Smooth muscle cell (in vitro differentiated cells): ENCODE measurements around the gene PRKN. TPM values are rescaled to one million over a fixed set of nuclear protein-coding genes. Genes with fewer than 3 reads are reported as not detected.

Experiments
- DNase-seq: peaks from one replicate; lab custom pipeline; 2025; ENCODE audit not compliant: unreplicated experiment; lab: John Stamatoyannopoulos, UW
- H2AFZ ChIP-seq: fragments of 200-600 bp; sonication (generic); 2 replicates; pipeline ENCODE4 v1.6.0; 2016; ENCODE audit warnings: antibody characterized with exemption, low read depth, mild to moderate bottlenecking
- H3F3A ChIP-seq: fragments of 200-600 bp; sonication (generic); 2 replicates; pipeline ENCODE4 v1.6.0; 2017; ENCODE audit warnings: antibody characterized with exemption, low read depth
- H3K27ac ChIP-seq: fragments of 200-600 bp; sonication (generic); 2 replicates; pipeline ENCODE4 v1.5.1; 2016; ENCODE audit warnings: low read depth, mild to moderate bottlenecking
- H3K27me3 ChIP-seq: fragments of 200-600 bp; sonication (generic); 2 replicates; pipeline ENCODE4 v1.6.1; 2016; ENCODE audit warnings: low read depth, mild to moderate bottlenecking
- H3K36me3 ChIP-seq: fragments of 200-600 bp; sonication (generic); 2 replicates; pipeline ENCODE4 v1.5.1; 2016; ENCODE audit warnings: low read depth
- H3K4me1 ChIP-seq: fragments of 200-600 bp; sonication (generic); 2 replicates; pipeline ENCODE4 v1.5.1; 2016; ENCODE audit warnings: low read depth
- H3K4me2 ChIP-seq: fragments of 200-600 bp; sonication (generic); 2 replicates; pipeline ENCODE4 v1.6.0; 2016; ENCODE audit warnings: mild to moderate bottlenecking
- H3K4me3 ChIP-seq: fragments of 200-600 bp; sonication (generic); 2 replicates; pipeline ENCODE4 v1.5.1; 2016; ENCODE audit warnings: mild to moderate bottlenecking
- H3K79me2 ChIP-seq: fragments of 200-600 bp; sonication (generic); 2 replicates; pipeline ENCODE4 v1.6.0; 2016; ENCODE audit warnings: low read depth, mild to moderate bottlenecking
- H3K9ac ChIP-seq: fragments of 200-600 bp; sonication (generic); 2 replicates; pipeline ENCODE4 v1.6.0; 2016; ENCODE audit warnings: low read depth
- H3K9me3 ChIP-seq: fragments of 200-600 bp; sonication (generic); replicated peaks from 2 replicates; pipeline ENCODE4 v1.5.1; 2016; ENCODE audit warnings: low read depth
- H4K20me1 ChIP-seq: fragments of 200-600 bp; sonication (generic); 2 replicates; pipeline ENCODE4 v1.6.0; 2016; ENCODE audit warnings: low read depth
- CTCF ChIP-seq: fragments of 200-600 bp; sonication (generic); IDR thresholded peaks from 2 replicates; pipeline ENCODE4 v1.5.1; 2017; ENCODE audit warnings: borderline replicate concordance, mild to moderate bottlenecking, antibody characterized with exemption; ENCODE audit not compliant: insufficient read depth, poor library complexity, severe bottlenecking
- WGBS: methylation state at CpG from one replicate; pipeline ENCODE4 v1.1.7; 2016; ENCODE audit warnings: low lambda C conversion rate; 5-methylcytosine and 5-hydroxymethylcytosine counted together
- polyA plus RNA-seq: library from polyadenylated mRNA; unstranded; fragments of >200 nt; fragmentation: Nextera tagmentation; extraction: Ambion mirVana; gene quantifications from 2 replicates; pipeline ENCODE4 v1.2.1, GENCODE V29; 2016
- total RNA-seq: library from RNA; depleted of rRNA; stranded (reverse); fragments of >200 nt; gene quantifications from 2 replicates; pipeline ENCODE4 v1.2.3, GENCODE V29; 2014

Gene PRKN
- total and polyA plus RNA-seq, 2 experiments from 2014 or later = 0.81 to 5.1 TPM

GRCh38 chr6:161439093-161439492 lies 1288.5 kb downstream of the PRKN start:
- Histone ChIP-seq H3F3A (no peaks in the 10 kb centered on the region), H3K4me1 (peaks cover 19% of the 10 kb centered on the region), H3K9me3 (no peaks in the 10 kb centered on the region), H3K79me2 (no peaks in the 10 kb centered on the region), H4K20me1 (no peaks in the 10 kb centered on the region), H2AFZ (no peak overlapping the region), H3K9ac (no peak overlapping the region), H3K4me2 (no peak overlapping the region), H3K36me3 (no peaks in the 10 kb centered on the region), H3K27me3 (no peaks in the 10 kb centered on the region), H3K4me3 (no peak overlapping the region), H3K27ac (no peak overlapping the region)
- WGBS = 68% methylated on average over 12 of the region's 12 CpGs
- no peak for DNase-seq
- TF ChIP-seq CTCF = no peak

- no peak for TF ChIP-seq CTCF
- peaks cover 16% of the 10 kb centered on the region for H3K4me1 ChIP-seq
- no peak overlapping the region for H2AFZ ChIP-seq
- WGBS = 97% methylated on average over 12 of the region's 12 CpGs
- H3K27me3 ChIP-seq = no peaks in the 10 kb centered on the region
- DNase-seq = no peak
- no peak overlapping the region for H3K9ac ChIP-seq
- H3K9me3 ChIP-seq = no peaks in the 10 kb centered on the region
- H3K4me2 ChIP-seq = no peak overlapping the region
- H3K79me2 ChIP-seq = no peaks in the 10 kb centered on the region
- no peak overlapping the region for H3K4me3 ChIP-seq
- no peak overlapping the region for H3K27ac ChIP-seq
- H3F3A ChIP-seq = no peaks in the 10 kb centered on the region
- no peaks in the 10 kb centered on the region for H4K20me1 ChIP-seq
- H3K36me3 ChIP-seq = no peaks in the 10 kb centered on the region
These were observed 1289.0 kb downstream of the PRKN start for GRCh38 chr6:161438430-161439030.

GRCh38 chr6:161437851-161438250 lies 1289.7 kb downstream of the PRKN start:
- no peak overlapping the region for H3K4me2 ChIP-seq
- H3K4me3 ChIP-seq = no peak overlapping the region
- no peaks in the 10 kb centered on the region for H4K20me1 ChIP-seq
- H3K36me3 ChIP-seq = no peaks in the 10 kb centered on the region
- TF ChIP-seq CTCF = no peak
- H2AFZ ChIP-seq = no peak overlapping the region
- H3K27me3 ChIP-seq = no peaks in the 10 kb centered on the region
- no peak for DNase-seq
- H3F3A ChIP-seq = no peaks in the 10 kb centered on the region
- 61% methylated on average over 3 of the region's 3 CpGs for WGBS
- H3K9ac ChIP-seq = no peak overlapping the region
- no peak overlapping the region for H3K27ac ChIP-seq
- no peaks in the 10 kb centered on the region for H3K79me2 ChIP-seq
- H3K4me1 ChIP-seq = peaks cover 16% of the 10 kb centered on the region
- no peaks in the 10 kb centered on the region for H3K9me3 ChIP-seq
